ENCODE results near the gene OXGR1.

OXGR1 gene

GRCh38 chr13:97020689-97021240 lies 26.5 kb upstream of the OXGR1 start:
- Histone ChIP-seq H4K20me1 (no peaks in the 10 kb centered on the region), H3K9ac (no peak overlapping the region), H3K36me3 (no peaks in the 10 kb centered on the region), H3K27ac (no peak overlapping the region), H3K9me3 (peaks cover 3% of the 10 kb centered on the region; the same call in 1 of the 2 replicates), H3K27me3 (no peaks in the 10 kb centered on the region), H3K4me2 (no peak overlapping the region), H3K4me3 (no peak overlapping the region), H3K4me1 (peaks cover 4% of the 10 kb centered on the region)
- no peak for TF ChIP-seq Cebpa-rat (IDR thresholded peaks at IDR 0.05)

- H3K36me3 ChIP-seq = no peaks in the 10 kb centered on the region
- TF ChIP-seq Cebpa-rat (IDR thresholded peaks at IDR 0.05) = no peak
- no peak overlapping the region for H3K27ac ChIP-seq
- no peak overlapping the region for H3K4me3 ChIP-seq
- H3K9ac ChIP-seq = no peak overlapping the region
- no peaks in the 10 kb centered on the region for H4K20me1 ChIP-seq
- H3K4me1 ChIP-seq = peaks cover 10% of the 10 kb centered on the region
- no peak overlapping the region for H3K4me2 ChIP-seq
- H3K9me3 ChIP-seq = peaks cover 3% of the 10 kb centered on the region; the same call in 1 of the 2 replicates
- no peaks in the 10 kb centered on the region for H3K27me3 ChIP-seq
These were observed 25.9 kb upstream of the OXGR1 start for GRCh38 chr13:97020194-97020593.

- Histone ChIP-seq H3K4me1 (peaks cover 16% of the 10 kb centered on the region), H3K4me2 (no peak overlapping the region), H3K4me3 (no peak overlapping the region), H3K27ac (no peak overlapping the region), H3K9me3 (peaks cover 4% of the 10 kb centered on the region; the same call in 1 of the 2 replicates), H3K36me3 (no peaks in the 10 kb centered on the region), H3K27me3 (no peaks in the 10 kb centered on the region), H3K9ac (no peak overlapping the region), H4K20me1 (no peaks in the 10 kb centered on the region)
- TF ChIP-seq Cebpa-rat (IDR thresholded peaks at IDR 0.05) = no peak
These were observed 25.0 kb upstream of the OXGR1 start for GRCh38 chr13:97019236-97019635.

- peaks cover 16% of the 10 kb centered on the region for H3K4me1 ChIP-seq
- no peak for TF ChIP-seq Cebpa-rat (IDR thresholded peaks at IDR 0.05)
- no peak overlapping the region for H3K4me2 ChIP-seq
- H3K27me3 ChIP-seq = no peaks in the 10 kb centered on the region
- H4K20me1 ChIP-seq = no peaks in the 10 kb centered on the region
- H3K4me3 ChIP-seq = no peak overlapping the region
- peaks cover 8% of the 10 kb centered on the region; the same call in 1 of the 2 replicates for H3K9me3 ChIP-seq
- H3K27ac ChIP-seq = no peak overlapping the region
- H3K36me3 ChIP-seq = no peaks in the 10 kb centered on the region
- no peak overlapping the region for H3K9ac ChIP-seq
These were observed 23.9 kb upstream of the OXGR1 start for GRCh38 chr13:97018029-97018819.

- Histone ChIP-seq H3K9ac (no peak overlapping the region), H3K4me2 (no peak overlapping the region), H3K27ac (no peak overlapping the region), H4K20me1 (no peaks in the 10 kb centered on the region), H3K4me3 (no peak overlapping the region), H3K4me1 (peaks cover 16% of the 10 kb centered on the region), H3K36me3 (no peaks in the 10 kb centered on the region), H3K9me3 (peaks cover 8% of the 10 kb centered on the region; the same call in 1 of the 2 replicates), H3K27me3 (no peaks in the 10 kb centered on the region)
- TF ChIP-seq Cebpa-rat (IDR thresholded peaks at IDR 0.05) = no peak
These were observed 23.0 kb upstream of the OXGR1 start for GRCh38 chr13:97017322-97017721.

GRCh38 chr13:97015661-97016350 lies 21.5 kb upstream of the OXGR1 start:
- Histone ChIP-seq H3K9me3 (peaks cover 8% of the 10 kb centered on the region; the same call in 1 of the 2 replicates), H3K4me2 (peak overlapping the region; percentile 59), H3K27ac (no peak overlapping the region)

GRCh38 chr13:97012251-97013048 lies 18.2 kb upstream of the OXGR1 start:
- Histone ChIP-seq H3K9ac (no peak overlapping the region), H3K4me2 (no peak overlapping the region), H3K4me1 (peaks cover 16% of the 10 kb centered on the region), H3K4me3 (no peak overlapping the region), H4K20me1 (no peaks in the 10 kb centered on the region), H3K27me3 (no peaks in the 10 kb centered on the region), H3K9me3 (peaks cover 5% of the 10 kb centered on the region; the same call in 1 of the 2 replicates), H3K27ac (no peak overlapping the region), H3K36me3 (no peaks in the 10 kb centered on the region)
- TF ChIP-seq Cebpa-rat (IDR thresholded peaks at IDR 0.05) = no peak

More at GRCh38 chr13:97015661-97016350, 21.5 kb upstream of the OXGR1 start:
- Histone ChIP-seq H3K36me3 (no peaks in the 10 kb centered on the region), H3K4me3 (no peak overlapping the region), H3K4me1 (peaks cover 16% of the 10 kb centered on the region), H4K20me1 (no peaks in the 10 kb centered on the region), H3K27me3 (no peaks in the 10 kb centered on the region), H3K9ac (no peak overlapping the region)
- no peak for TF ChIP-seq Cebpa-rat (IDR thresholded peaks at IDR 0.05)

GRCh38 chr13:97011446-97012131 lies 17.3 kb upstream of the OXGR1 start:
- TF ChIP-seq Cebpa-rat (IDR thresholded peaks at IDR 0.05) = no peak
- Histone ChIP-seq H3K36me3 (no peaks in the 10 kb centered on the region), H3K4me3 (no peak overlapping the region), H3K27me3 (no peaks in the 10 kb centered on the region), H3K4me1 (peaks cover 16% of the 10 kb centered on the region), H3K9me3 (peaks cover 5% of the 10 kb centered on the region; the same call in 1 of the 2 replicates), H3K9ac (no peak overlapping the region), H3K4me2 (no peak overlapping the region), H4K20me1 (no peaks in the 10 kb centered on the region), H3K27ac (no peak overlapping the region)

GRCh38 chr13:97008643-97009042 lies 14.4 kb upstream of the OXGR1 start:
- Histone ChIP-seq H3K9ac (no peak overlapping the region), H3K9me3 (no peaks in the 10 kb centered on the region), H4K20me1 (no peaks in the 10 kb centered on the region), H3K27me3 (no peaks in the 10 kb centered on the region), H3K4me3 (no peak overlapping the region), H3K36me3 (no peaks in the 10 kb centered on the region), H3K27ac (no peak overlapping the region), H3K4me1 (no peaks in the 10 kb centered on the region), H3K4me2 (no peak overlapping the region)
- TF ChIP-seq Cebpa-rat (IDR thresholded peaks at IDR 0.05) = no peak

Data from BLaER1 (cell line).